Stimulated activated naive CD8-positive, alpha-beta T cell treated with anti-CD3 and anti-CD28 coated beads, Interleukin-15, amount 100 ng/mL, for 72 hours (primary cell): ENCODE data around the gene TEDC1.

Experiments used
- ATAC-seq: fragments of 150-1000 bp; cut with Tn5 transposase; 2 replicates; pipeline ENCODE4 v1.10.0; 2021; ENCODE audit warnings: mild to moderate bottlenecking, moderate library complexity
- DNase-seq, 2 donors: peaks; one replicate each; pipeline ENCODE4 v3.0.0; 2021 to 2022
- H3K27ac Mint-ChIP-seq, 2 donors: one replicate each; pipeline ENCODE4 v1.8.0; 2022; ENCODE audit warnings: mild to moderate bottlenecking in 2 of 2, mixed read lengths in 2 of 2, moderate library complexity in 2 of 2
- H3K27me3 Mint-ChIP-seq: one replicate; pipeline ENCODE4 v1.8.0; 2022; ENCODE audit warnings: mixed read lengths
- H3K4me1 Mint-ChIP-seq: one replicate; pipeline ENCODE4 v1.8.0; 2022; ENCODE audit warnings: mild to moderate bottlenecking, mixed read lengths
- H3K4me3 Mint-ChIP-seq, 2 donors: one replicate each; pipeline ENCODE4 v1.8.0; 2022; ENCODE audit warnings: mild to moderate bottlenecking in 2 of 2, mixed read lengths in 2 of 2, moderate library complexity in 1 of 2
- H3K9me3 Mint-ChIP-seq, 2 donors: one replicate each; pipeline ENCODE4 v1.8.0; 2022; ENCODE audit warnings: mixed read lengths in 2 of 2

Gene TEDC1

DNA sequence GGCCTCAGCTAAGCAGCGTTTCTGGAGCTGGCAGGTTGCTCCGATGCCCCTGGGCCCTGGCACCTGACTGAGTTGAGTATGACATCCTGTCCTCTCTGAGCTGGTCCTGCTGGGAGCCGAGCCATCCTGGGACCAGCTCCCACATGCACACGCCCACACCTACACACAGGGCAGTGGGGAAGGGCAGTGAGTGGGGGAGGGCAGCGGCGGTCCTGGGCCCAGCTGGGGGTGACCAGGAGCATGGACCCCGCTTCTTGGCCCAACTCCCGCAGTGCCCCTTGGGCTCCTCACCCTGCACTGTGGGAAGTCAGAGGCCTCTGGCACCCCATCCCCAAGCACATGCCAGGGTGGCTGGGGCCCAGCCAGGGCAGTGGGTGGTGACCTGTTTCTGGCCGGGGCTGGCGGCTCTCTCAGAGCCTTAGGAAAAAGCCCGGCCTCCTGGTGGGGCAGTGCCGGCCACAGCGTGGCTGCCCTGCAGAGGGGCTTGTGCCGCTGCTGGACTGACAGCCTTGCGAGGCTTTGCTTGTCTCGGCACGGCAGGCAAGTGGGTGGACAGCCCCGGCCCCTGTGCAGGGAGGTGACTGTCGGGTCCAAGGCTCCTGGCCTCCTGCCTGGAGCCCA lies 22.3 kb upstream of the TEDC1 start:
- DNase-seq (no peak), ATAC-seq (no peak)
- H3K4me3 Mint-ChIP-seq: no peak overlapping the region
- H3K27ac Mint-ChIP-seq: no peak overlapping the region
- H3K4me1 Mint-ChIP-seq: peaks cover 5% of the 10 kb centered on the region
- no peaks in the 10 kb centered on the region for H3K9me3 Mint-ChIP-seq
- no peaks in the 10 kb centered on the region for H3K27me3 Mint-ChIP-seq

DNA sequence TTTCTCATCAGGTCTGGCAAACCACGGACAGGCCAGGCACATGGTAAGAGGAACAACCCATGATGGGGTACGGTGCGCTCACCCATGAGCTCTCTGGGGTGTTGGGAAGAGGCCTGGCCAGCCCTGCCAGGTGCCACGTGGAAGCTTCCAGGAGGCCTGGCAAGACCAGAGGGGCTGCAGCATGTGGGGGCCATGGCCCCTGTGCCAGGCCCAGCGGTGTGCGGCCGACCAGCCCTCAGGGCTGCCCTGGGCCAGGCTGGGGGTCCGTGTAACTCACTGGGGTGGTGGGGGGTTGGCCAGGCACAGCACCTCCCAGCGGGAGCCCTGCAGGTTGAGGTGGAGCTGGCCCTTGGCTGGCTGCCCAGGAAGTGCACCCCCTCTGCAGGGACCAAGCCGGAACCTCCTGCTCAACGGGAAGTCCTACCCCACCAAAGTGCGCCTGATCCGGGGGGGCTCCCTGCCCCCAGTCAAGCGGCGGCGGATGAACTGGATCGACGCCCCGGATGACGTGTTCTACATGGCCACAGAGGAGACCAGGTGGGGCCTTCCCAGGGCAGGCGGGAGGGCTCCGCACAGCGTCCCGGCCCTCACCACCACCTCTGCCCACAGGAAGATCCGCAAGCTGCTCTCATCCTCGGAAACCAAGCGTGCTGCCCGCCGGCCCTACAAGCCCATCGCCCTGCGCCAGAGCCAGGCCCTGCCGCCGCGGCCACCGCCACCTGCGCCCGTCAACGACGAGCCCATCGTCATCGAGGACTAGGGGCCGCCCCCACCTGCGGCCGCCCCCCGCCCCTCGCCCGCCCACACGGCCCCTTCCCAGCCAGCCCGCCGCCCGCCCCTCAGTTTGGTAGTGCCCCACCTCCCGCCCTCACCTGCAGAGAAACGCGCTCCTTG lies 21.3 kb upstream of the TEDC1 start:
- H3K4me3 Mint-ChIP-seq: no peak overlapping the region
- H3K27ac Mint-ChIP-seq: peak overlapping the region in 1 of 2 donors; percentile 67
- ATAC-seq: no peak

DNA sequence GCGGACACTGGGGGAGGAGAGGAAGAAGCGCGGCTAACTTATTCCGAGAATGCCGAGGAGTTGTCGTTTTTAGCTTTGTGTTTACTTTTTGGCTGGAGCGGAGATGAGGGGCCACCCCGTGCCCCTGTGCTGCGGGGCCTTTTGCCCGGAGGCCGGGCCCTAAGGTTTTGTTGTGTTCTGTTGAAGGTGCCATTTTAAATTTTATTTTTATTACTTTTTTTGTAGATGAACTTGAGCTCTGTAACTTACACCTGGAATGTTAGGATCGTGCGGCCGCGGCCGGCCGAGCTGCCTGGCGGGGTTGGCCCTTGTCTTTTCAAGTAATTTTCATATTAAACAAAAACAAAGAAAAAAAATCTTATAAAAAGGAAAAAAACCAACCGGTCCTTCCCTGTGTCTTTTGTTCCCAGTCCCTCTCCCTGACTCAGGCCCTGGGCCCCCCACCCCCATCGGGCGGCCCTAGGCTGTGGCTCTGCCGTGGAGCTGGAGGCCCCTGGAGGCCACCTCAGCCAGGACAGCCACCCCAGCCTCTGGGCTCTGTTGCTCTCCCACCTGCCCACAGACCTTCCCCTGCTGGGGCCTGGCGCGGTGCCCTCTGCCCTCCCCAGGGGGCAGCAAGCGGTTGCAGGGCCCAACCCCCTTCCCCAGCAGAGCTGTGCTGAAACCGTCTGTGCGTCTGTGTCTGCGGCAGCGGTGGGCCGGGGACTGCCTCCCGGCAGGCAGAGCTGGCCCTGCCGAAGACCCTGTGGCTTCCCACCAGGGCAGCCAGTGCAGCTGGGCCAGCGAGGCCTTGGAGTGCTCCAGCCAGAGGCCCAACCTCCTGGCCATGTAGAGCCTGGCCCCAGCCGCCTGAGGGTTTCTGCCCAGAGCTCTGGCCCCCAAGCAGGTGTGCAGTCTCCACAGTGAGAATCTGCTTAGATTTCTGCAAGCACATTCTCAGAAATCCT lies 20.4 kb upstream of the TEDC1 start:
- no peak for ATAC-seq
- H3K4me3 Mint-ChIP-seq: no peak overlapping the region
- H3K27ac Mint-ChIP-seq: no peak overlapping the region
- peaks cover 3% of the 10 kb centered on the region for H3K27me3 Mint-ChIP-seq
- H3K4me1 Mint-ChIP-seq: peaks cover 13% of the 10 kb centered on the region
- no peaks in the 10 kb centered on the region for H3K9me3 Mint-ChIP-seq
- no peak for DNase-seq

More for the DNA sequence above, 21.3 kb upstream of the TEDC1 start:
- no peaks in the 10 kb centered on the region for H3K27me3 Mint-ChIP-seq
- peaks cover 10% of the 10 kb centered on the region for H3K4me1 Mint-ChIP-seq
- H3K9me3 Mint-ChIP-seq: no peaks in the 10 kb centered on the region
- DNase-seq: no peak

DNA sequence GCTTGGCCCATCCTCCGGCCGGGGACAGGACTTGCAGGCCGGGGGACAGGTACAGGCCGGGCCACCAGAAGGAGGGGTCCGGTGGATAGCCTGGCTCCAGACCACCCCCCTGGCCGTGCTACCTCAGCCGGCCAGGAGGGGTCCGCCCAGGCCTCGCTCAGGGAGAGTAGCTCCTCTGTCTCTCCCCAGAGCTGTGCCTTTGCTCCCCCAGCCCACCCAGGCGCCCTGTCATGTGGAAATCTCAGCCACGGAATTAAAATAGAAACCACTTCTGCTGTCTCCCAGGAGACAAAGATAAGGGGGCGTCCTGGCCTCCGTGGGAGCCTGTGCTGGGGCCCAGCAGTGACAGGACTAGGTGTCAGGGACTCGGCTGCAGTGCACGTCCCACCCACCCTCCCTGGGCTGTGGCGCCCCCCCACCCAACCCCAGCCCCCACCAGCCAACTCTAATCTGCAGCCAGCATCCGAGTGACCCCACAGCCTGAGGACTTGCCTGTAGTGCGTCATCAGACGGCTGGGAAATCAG lies 19.7 kb upstream of the TEDC1 start:
- no peak overlapping the region for H3K27ac Mint-ChIP-seq
- no peaks in the 10 kb centered on the region for H3K9me3 Mint-ChIP-seq
- peaks cover 21% of the 10 kb centered on the region for H3K4me1 Mint-ChIP-seq
- DNase-seq (no peak), ATAC-seq (no peak)
- no peak overlapping the region for H3K4me3 Mint-ChIP-seq
- peaks cover 11% of the 10 kb centered on the region for H3K27me3 Mint-ChIP-seq

DNA sequence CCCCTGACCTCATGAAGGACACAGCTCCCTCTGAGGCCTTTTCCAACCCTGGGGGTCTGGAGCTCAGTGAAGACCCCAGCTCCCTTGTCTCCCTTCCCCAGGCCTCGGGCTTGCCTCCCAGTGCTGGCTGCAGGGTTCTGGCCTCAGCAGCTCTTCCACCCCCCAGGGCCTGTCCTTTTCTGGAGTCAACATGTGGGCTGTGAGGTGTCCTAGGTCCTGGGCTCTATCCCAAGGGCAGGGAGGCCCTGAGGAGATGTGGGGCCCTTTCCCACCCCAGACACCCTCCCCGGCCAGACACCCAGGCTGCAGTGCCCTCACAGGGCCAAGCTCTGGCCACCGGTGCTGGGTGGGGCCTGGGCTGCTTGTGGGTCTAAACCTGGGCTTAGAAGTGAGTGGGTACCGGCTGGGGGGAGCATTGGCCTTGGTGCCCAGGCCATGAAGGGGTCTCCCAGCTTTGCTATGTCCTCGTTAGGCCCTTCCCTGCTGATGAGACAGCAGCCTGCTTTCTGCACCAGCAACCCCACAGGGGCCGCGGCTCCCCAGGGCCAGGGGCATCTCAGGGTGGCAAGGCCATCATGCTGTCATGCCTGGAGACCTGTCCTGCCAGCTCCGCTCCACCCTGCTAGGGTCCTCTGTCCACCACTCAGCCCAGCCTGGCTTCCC lies 19.1 kb upstream of the TEDC1 start:
- H3K4me1 Mint-ChIP-seq: peaks cover 27% of the 10 kb centered on the region
- H3K4me3 Mint-ChIP-seq: no peak overlapping the region
- H3K9me3 Mint-ChIP-seq: no peaks in the 10 kb centered on the region
- ATAC-seq (no peak), DNase-seq (no peak)
- peak overlapping the region in 1 of 2 donors; percentile 54 for H3K27ac Mint-ChIP-seq
- H3K27me3 Mint-ChIP-seq: peaks cover 17% of the 10 kb centered on the region

DNA sequence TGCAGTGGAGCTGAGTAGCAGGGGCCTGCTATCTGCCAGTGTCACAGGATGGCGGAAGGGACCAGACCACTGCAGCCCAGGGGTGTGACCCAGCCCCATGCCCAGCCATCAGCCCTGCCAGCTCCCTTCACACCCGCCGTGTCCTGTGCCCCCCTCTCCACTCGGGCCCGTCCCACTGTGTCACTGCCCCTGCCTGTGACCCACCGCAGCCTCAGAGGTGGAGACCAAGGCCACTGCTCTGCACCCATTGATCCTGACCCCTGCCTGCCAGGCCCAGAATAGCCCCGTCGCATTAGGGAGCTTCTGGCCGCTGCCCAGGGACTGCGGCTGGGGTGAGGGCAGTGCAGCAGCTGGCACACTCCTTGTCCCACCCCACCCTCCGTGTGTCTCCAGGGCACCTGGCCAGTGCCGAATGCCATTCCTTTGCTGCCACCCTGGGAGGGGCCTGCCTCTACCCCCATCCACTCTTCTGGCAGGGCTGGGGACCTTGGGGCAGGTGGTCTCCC lies 18.5 kb upstream of the TEDC1 start:
- H3K9me3 Mint-ChIP-seq: peaks cover 0 to 4% of the 10 kb centered on the region in 2 donors
- ATAC-seq: no peak
- DNase-seq: no peak
- peaks cover 32% of the 10 kb centered on the region for H3K4me1 Mint-ChIP-seq
- peaks cover 23% of the 10 kb centered on the region for H3K27me3 Mint-ChIP-seq
- no peak overlapping the region for H3K4me3 Mint-ChIP-seq
- H3K27ac Mint-ChIP-seq: peak overlapping the region in 1 of 2 donors; percentile 54

DNA sequence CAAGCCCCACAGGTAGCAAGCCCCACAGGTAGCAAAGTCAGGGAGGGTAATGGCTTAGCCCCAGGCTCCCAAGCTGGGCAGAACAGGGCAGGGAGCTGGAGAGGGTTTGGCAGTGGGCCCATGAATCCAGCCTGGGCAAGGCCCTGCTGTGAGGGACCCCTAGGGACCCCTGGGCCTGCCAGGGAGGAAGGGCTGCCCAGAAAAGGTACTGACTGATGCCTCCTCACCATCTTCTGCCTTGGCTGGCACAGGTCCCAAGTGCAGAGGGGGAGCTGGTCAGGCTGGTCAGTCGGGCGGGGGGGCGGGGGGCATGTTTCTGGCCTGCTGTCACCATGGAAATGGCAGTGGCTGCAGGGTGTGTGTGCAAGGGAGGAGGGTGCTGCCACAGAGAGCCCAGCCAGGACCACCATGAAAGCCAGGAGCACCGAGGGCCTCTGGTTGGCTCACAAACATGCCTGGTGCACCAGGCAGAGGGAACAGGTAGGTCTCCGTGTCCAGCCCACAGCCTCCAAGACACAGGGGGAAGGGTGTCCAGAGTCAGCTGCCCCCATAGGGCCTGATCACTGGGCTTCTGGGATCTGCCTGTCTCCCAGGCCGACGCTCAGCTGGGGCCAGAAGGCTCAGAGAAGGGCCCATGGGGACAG lies 17.9 kb upstream of the TEDC1 start:
- H3K4me1 Mint-ChIP-seq: peaks cover 37% of the 10 kb centered on the region
- peaks cover 27% of the 10 kb centered on the region for H3K27me3 Mint-ChIP-seq
- DNase-seq: no peak
- H3K9me3 Mint-ChIP-seq: peaks cover 0 to 4% of the 10 kb centered on the region in 2 donors
- H3K27ac Mint-ChIP-seq: no peak overlapping the region
- no peak for ATAC-seq
- peak overlapping the region; percentile 6 to 79 for H3K4me3 Mint-ChIP-seq

DNA sequence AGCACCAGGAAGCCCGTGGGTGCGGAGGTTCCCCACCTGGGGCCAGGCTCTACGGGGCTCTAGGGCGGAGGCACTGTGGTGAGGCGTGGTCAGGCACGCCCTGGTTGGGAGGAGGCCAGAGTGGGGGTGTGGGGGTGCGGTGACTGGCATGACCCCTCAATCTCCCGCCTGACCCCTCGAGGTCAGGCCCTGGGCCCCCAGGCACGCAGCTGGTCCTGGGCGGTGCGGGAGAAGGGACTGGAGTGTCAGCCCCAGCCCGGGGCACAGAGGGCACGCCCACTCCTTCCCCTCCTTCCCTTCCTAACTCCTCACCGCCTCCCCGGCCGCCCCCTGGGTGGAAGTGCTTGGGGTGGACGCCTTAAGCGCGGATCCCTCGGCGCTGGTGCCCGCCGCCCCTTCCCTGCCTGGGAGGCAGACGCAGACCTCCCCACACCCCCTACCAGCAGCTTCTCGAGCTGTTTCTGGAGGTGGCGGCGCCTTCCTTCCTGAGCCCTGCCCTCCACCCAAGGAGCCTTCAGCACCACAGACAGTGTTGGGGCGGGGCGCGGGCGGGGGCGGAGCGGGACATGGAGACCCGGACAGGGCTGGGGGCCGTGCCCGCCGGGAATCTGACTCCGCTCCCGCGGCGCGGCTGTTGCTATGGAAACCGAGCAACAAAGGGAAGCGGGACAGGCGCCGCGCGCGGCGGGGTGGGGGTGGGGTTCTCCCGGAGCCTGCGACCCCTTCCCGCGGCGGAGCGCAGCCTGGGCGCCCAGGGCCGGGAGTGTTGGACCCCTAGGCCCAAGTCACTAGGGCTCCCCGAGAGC lies 17.2 kb upstream of the TEDC1 start:
- Mint-ChIP-seq H3K9me3 (peaks cover 0 to 4% of the 10 kb centered on the region in 2 donors), H3K27me3 (peaks cover 28% of the 10 kb centered on the region), H3K4me3 (peak overlapping the region; percentile 65 to 79), H3K27ac (no peak overlapping the region), H3K4me1 (peaks cover 37% of the 10 kb centered on the region)
- ATAC-seq: peak; percentile 57
- no peak for DNase-seq

DNA sequence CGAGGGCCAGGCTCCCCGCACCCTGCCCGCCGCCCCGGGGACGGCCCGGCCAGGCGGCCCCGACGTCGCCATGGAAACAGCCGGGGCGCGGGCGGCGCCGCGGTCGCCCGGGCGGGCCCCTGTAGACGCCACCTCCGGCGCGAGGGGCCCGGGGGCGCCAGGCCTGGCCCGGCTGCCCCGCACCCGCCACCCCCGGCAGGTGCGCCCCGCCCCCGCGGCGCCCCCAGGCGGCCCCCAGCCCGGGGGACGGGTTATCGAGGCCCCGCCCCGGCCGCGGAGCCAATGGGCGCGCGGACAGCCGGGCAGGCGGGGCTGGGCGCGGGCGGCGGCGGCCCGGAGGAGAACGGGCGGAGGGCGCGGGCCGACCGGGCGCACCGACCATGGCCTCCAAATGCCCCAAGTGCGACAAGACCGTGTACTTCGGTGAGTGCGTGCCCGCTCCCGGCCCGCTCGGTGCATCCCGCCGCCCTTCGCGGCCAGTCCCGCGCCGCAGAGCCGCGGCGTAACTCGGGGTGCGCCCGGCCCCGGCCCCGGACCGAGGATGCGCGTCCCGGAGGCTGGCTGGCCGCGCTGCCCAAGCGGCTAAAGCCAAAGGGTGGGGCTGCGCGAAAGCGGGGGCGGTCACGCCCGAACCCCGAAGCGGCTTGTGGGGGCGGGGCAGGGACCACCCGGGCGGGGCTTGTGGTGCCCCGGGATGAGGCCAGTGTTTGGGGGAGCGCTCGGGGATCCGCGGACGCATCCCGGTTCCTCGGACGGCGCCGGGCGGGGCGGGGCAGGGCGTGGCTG lies 16.4 kb upstream of the TEDC1 start, which contains the start of gene CRIP2:
TSS of gene CRIP2 (plus strand) at position 339 of the 786 bp plus-strand sequence. CDS start at position 381, 42 bp downstream.
- Mint-ChIP-seq H3K4me3 (peak within 1 kb of the TSS; percentile 65 to 79), H3K27ac (no peak within 1 kb of the TSS), H3K4me1 (peaks cover 42% of the 10 kb centered on the region), H3K9me3 (peaks cover 0 to 4% of the 10 kb centered on the region in 2 donors), H3K27me3 (peaks cover 36% of the 10 kb centered on the region)
- ATAC-seq (peak; percentile 24), DNase-seq (no peak)

DNA sequence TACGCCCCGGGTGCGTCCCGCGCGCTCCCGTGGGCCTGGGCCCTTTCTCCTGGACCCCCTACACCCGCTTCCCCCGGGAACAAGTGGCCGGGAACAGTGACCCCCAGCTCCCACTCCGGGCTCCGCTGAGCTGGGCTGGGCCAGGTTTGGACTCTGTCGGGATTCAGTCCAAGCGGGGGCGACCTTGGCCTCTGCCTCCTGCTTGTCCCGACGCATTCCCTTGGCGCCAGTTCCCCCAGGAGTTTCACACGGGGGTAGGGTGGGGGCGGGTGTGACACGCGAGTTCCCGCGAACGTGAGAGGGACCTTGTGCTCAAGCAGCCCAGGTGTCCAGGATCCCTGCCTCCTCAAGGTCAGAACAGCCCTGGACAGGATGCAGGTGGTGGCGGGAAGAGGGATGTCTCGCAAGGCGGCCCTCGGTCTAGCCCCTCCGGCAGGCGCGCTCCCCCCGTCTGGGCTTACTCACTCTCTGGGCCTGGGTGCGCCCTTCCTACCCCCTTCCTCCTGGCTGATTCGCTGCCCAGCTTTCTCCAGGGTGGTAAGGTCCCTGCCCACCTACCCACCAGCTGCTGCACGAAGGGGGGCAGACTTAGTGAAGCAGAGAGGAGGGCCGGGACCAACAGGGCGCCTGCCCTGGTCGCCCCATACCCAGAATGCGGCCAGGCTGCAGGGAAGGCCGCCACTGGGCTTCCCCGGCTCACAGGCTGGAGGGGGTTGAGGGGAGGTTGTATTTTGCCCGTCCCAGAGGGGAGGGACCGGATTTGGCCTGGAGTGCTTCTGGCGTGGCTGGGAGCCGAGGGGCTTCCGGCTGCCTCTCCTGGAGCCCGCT lies 15.6 kb upstream of the TEDC1 start:
- ATAC-seq (no peak), DNase-seq (no peak)
- Mint-ChIP-seq H3K4me1 (peaks cover 50% of the 10 kb centered on the region), H3K27me3 (peaks cover 44% of the 10 kb centered on the region), H3K4me3 (peak overlapping the region in 1 of 2 donors; percentile 41), H3K9me3 (peaks cover 0 to 4% of the 10 kb centered on the region in 2 donors), H3K27ac (no peak overlapping the region)

DNA sequence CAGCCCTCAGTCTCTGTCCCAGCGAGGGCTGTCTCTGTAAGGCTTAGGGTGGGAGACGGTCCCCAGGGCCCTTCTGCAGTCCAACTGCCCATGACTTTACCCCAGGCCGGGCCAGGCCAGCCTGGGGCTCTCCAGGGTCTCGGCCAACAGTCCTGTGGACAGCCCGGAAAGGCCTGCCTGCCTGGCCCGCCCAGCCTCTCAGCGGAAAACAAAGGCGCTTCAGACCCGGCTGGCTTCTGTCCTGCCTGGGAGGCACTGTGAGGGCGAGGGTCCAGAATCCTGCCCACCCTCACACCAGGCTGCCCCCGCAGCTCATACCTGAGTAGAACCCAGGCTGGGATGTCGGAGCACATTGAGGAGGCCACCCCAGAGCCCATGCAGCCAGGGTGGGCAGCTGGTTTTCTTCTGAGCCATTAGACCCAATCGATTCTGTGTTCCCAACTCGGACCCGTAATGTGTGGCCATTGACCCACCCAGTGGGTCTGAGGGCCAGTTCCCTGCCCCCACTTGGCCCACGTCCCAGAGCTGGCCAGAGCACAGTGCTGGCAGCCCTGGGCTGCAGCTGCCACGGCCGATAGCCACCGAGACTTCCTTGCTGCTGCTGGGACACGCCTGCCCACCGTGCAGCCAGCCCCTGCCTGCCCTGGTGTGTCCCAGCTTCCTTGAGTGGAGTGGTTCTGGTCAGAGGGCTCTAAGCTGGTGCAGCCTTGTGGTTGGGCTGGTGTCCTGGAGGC lies 14.8 kb upstream of the TEDC1 start:
- H3K4me3 Mint-ChIP-seq: peak overlapping the region in 1 of 2 donors; percentile 41
- no peak overlapping the region for H3K27ac Mint-ChIP-seq
- peaks cover 46% of the 10 kb centered on the region for H3K27me3 Mint-ChIP-seq

More for the DNA sequence above, 14.8 kb upstream of the TEDC1 start:
- ATAC-seq (no peak), DNase-seq (no peak)
- Mint-ChIP-seq H3K4me1 (peaks cover 58% of the 10 kb centered on the region), H3K9me3 (peaks cover 0 to 4% of the 10 kb centered on the region in 2 donors)
